ENCODE data around the gene IKZF3.
"Not testable (repeated sequence)": the region's sequence is repeated elsewhere in the genome, so short reads cannot be mapped to it uniquely, and the experiment has no call there.

Gene IKZF3

DNA sequence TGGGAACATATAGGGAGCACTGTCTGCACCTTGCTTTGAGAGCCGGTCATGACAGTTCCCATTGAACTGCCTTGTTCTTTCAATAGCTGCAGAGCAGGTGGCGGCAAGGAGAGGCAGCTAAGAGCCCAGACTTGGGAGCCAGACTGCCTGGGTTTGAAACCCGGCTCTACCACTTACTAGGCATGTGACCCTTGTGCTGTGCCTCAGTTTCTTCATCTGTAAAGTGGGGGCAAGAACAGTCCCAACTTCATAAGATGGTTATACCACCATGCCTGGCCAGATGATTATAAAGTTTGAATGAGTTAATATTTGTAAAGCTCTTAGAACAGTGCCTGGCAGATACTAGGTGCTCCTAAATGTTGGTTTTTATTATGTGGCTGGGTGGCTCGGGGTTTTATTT, 149.9 kb downstream of the IKZF3 start:
- DNase-seq, result no peak

DNA sequence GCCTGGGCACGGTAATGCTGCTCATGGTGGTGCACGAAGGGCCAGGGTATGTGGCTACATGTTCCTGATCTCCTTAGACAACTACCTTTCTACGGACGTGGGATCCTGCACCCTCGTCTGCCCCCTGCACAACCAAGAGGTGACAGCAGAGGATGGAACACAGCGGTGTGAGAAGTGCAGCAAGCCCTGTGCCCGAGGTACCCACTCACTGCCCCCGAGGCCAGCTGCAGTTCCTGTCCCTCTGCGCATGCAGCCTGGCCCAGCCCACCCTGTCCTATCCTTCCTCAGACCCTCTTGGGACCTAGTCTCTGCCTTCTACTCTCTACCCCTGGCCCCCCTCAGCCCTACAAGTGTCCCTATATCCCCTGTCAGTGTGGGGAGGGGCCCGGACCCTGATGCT, 152.3 kb downstream of the IKZF3 start:
- DNase-seq, result no peak

DNA sequence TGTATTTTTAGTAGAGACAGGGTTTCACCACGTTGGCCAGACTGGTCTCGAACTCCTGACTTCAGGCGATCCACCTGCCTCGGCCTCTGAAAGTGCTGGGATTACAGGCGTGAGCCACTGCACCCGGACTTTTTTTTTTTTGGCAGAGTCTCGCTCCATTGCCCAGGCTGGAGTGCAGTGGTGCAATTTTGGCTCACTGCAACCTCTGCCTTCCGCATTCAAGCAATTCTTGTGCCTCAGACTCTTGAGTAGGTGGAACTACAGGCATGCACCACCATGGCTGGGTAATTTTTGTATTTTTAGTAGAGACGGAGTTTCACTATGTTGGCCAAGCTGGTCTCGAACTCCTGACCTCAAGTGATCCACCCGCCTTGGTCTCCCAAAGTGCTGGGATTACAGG, 153.0 kb downstream of the IKZF3 start:
- DNase-seq, result not testable (repeated sequence)

DNA sequence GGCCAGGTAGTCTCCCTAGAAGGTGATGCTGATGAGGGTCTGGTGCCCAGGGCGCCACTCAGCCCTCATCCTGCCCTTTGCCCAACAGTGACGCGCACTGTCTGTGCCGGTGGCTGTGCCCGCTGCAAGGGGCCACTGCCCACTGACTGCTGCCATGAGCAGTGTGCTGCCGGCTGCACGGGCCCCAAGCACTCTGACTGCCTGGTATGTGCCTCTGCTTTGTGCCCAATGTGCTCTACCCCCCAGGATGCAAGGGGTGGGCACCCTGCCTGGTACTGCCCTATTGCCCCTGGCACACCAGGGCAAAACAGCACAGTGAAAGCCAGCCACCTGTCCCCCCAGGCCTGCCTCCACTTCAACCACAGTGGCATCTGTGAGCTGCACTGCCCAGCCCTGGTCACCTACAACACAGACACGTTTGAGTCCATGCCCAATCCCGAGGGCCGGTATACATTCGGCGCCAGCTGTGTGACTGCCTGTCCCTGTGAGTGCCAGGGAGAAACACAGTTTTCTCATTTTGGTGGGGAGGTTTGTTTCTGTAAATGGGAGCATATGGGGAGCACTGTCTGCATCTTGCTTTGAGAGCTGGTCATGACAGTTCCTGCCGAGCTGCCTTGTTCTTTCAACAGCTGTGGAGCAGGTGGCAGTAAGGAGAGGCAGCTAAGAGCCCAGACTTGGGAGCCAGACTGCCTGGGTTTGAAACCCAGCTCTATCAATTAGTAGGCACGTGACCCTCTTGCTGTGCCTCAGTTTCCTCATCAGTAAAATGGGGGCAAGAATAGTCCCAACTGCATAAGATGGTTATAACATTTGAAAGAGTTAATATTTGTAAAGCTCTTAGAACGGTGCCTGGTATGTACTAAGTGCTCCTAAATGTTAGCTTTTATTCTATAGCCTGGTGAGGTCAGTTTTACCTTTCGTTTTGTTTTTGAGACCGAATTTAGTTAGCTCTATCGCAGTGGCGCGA, 153.8 kb downstream of the IKZF3 start:
- no peak for DNase-seq

DNA sequence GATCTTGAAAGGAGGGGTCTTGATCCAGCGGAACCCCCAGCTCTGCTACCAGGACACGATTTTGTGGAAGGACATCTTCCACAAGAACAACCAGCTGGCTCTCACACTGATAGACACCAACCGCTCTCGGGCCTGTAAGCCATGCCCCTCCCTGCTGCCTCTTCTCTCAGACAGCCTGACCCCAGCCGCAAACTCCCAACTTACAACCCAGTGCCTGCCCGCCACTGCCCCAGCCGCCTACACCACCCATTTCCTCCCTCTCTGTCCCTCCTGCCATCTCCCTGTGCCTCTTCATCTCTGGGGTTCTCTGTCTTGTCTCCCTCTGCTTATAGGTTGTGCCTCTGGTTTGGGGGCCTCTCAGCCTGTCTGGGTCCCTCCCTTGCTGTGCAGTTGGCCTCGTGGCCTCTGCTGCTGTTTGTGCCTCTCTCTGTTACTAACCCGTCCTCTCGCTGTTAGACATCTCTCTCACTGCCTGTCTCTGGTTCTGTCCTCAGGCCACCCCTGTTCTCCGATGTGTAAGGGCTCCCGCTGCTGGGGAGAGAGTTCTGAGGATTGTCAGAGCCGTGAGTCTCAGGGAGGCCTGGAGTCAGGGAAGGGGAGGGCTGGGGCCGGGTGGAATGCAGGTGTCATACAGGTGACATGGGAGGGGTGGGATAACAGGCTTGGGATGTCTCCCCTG, 154.7 kb downstream of the IKZF3 start:
- no peak for DNase-seq

Data from NCI-H1092 treated with DMSO at 0.1 percent for 48 hours (cell line).